ENCODE results near the gene HKDC1.

HKDC1 gene

DNA sequence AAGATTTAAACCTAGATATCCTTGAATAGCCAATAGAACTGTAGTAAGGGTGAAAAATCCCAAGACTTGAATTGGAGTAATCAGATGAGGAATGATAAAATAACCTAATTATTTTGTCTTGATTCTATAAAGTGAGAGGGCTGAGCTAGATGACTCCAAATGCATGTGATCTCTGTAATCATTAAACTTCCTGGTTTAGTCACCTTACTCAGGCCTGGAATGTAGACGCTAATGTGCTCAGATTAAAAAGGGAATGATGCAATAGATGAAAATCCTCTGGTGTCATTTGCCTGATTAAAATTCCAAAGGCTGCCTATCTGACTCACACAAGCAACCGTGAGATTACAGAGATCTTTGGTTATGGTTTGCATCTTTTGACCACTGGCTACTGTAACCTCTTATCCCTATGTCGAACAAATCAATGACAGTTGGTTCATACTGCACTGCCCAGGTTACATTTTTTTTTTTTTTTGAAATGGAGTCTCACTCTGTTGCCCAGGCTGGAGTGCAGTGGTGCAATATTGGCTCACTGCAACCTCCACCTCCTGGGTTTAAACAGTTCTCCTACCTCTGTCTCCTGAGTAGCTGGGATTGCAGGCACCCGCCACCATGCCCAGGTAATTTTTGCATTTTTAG is 2.9 kb upstream of the HKDC1 start:
- Histone ChIP-seq H3K4me3 (ENCODE audit: extremely low read depth, insufficient read depth, low read length, poor library complexity, severe bottlenecking) (no peak overlapping the region), H3K9me3 (ENCODE audit: control insufficient read depth, low read length) (peaks cover 5% of the 10 kb centered on the region), H3K27ac (ENCODE audit: low read depth, low read length, severe bottlenecking) (peak overlapping the region; percentile 5), H3K4me1 (ENCODE audit: control insufficient read depth, insufficient read depth, low read length, poor library complexity, severe bottlenecking) (peaks cover 18% of the 10 kb centered on the region), H3K36me3 (ENCODE audit: control insufficient read depth, insufficient read depth, low read length) (no peaks in the 10 kb centered on the region)
- WGBS, 2 experiments (ENCODE audit: insufficient coverage in 2 of 2), result 88 to 94% methylated on average over 2 to 3 of the region's 4 CpGs

DNA sequence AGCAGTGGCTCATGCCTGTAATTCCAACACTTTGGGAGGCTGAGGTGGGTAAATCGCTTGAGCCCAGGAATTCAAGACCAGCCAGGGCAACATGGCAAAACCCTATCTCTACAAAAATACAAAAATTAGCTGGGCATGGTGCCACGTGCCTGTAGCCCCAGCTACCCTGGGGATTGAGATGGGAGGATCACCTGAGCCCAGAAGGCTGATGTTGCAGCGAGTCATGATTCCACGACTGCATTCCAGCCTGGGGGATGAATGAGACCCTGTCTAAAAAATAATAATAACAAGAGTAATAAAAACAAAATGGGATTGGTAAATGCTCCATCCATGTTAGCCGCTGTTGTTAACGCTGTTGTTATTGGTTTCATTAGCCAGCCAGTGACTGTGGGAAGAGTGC is 1.3 kb upstream of the HKDC1 start:
- Histone ChIP-seq H3K36me3 (ENCODE audit: control insufficient read depth, insufficient read depth, low read length) (no peaks in the 10 kb centered on the region), H3K4me3 (ENCODE audit: extremely low read depth, insufficient read depth, low read length, poor library complexity, severe bottlenecking) (no peak overlapping the region), H3K9me3 (ENCODE audit: control insufficient read depth, low read length) (peaks cover 5% of the 10 kb centered on the region), H3K27ac (ENCODE audit: low read depth, low read length, severe bottlenecking) (no peak overlapping the region), H3K4me1 (ENCODE audit: control insufficient read depth, insufficient read depth, low read length, poor library complexity, severe bottlenecking) (peaks cover 23% of the 10 kb centered on the region)
- 97 to 100% methylated on average over 3 of the region's 6 CpGs for WGBS, 2 experiments (ENCODE audit: insufficient coverage in 2 of 2)

GRCh38 chr10:69220507-69220906 is 375 bp downstream of the HKDC1 start:
- Histone ChIP-seq H3K4me3 (ENCODE audit: extremely low read depth, insufficient read depth, low read length, poor library complexity, severe bottlenecking) (no peak overlapping the region), H3K4me1 (ENCODE audit: control insufficient read depth, insufficient read depth, low read length, poor library complexity, severe bottlenecking) (peaks cover 25% of the 10 kb centered on the region), H3K9me3 (ENCODE audit: control insufficient read depth, low read length) (no peaks in the 10 kb centered on the region), H3K27ac (ENCODE audit: low read depth, low read length, severe bottlenecking) (no peak overlapping the region), H3K36me3 (ENCODE audit: control insufficient read depth, insufficient read depth, low read length) (no peaks in the 10 kb centered on the region)
- 91 to 95% methylated on average over 5 to 9 of the region's 9 CpGs for WGBS, 2 experiments (ENCODE audit: insufficient coverage in 2 of 2)

DNA sequence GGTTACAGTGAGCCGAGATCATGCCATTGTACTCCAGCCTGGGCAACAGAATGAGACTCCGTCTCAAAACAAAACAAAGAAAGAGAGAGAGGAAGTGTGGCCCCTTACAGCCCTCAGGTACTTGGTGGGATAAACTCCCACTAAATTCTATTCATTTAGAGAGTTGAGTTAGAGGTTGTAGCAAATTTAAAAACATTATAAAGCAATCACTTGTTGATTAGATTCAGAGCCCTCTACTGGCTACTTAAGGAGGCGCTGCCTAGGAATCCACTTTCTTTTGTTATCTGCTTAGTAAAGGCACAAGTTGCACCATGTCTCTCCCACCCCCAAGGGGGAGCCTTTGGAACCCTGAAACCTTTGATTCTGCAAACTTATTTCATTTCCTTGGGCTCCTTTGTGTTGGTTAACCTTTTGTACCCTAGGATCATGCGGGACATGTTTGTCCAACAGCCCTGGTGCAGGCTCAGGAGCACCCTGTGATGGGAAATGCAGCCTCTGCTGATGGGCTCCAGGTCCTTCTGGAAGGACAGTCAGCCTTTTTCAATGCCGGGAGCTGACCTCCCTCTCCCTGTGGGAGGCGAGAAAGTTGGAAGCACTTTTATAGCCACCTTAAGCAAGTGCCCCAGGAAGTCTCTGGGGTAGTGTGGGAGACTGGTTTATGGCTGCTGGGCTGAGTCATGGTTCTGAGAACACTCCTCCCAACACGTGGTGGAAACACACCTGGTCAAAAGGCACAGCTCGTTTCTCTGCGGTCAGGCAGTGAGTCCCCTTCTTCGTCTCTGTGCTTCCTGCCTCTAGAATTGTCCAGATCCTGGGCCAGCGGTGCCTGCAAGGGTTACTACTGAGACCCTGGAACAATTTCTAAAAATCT is 2.3 kb downstream of the HKDC1 start:
- no peaks in the 10 kb centered on the region for H3K9me3 ChIP-seq (ENCODE audit: control insufficient read depth, low read length)
- H3K36me3 ChIP-seq (ENCODE audit: control insufficient read depth, insufficient read depth, low read length), result no peaks in the 10 kb centered on the region
- 73 to 80% methylated on average over 8 of the region's 11 CpGs for WGBS, 2 experiments (ENCODE audit: insufficient coverage in 2 of 2)
- peak overlapping the region; percentile 29 for H3K27ac ChIP-seq (ENCODE audit: low read depth, low read length, severe bottlenecking)
- H3K4me3 ChIP-seq (ENCODE audit: extremely low read depth, insufficient read depth, low read length, poor library complexity, severe bottlenecking), result no peak overlapping the region
- peaks cover 18% of the 10 kb centered on the region for H3K4me1 ChIP-seq (ENCODE audit: control insufficient read depth, insufficient read depth, low read length, poor library complexity, severe bottlenecking)

GRCh38 chr10:69223028-69223342 is 2.9 kb downstream of the HKDC1 start:
- H3K9me3 ChIP-seq (ENCODE audit: control insufficient read depth, low read length), result no peaks in the 10 kb centered on the region
- 86% methylated on average over 1 of the region's 1 CpG; no CpG with 5 or more reads in 1 of the 2 experiments for WGBS, 2 experiments (ENCODE audit: insufficient coverage in 2 of 2)
- H3K4me3 ChIP-seq (ENCODE audit: extremely low read depth, insufficient read depth, low read length, poor library complexity, severe bottlenecking), result no peak overlapping the region
- no peak overlapping the region for H3K27ac ChIP-seq (ENCODE audit: low read depth, low read length, severe bottlenecking)
- no peaks in the 10 kb centered on the region for H3K36me3 ChIP-seq (ENCODE audit: control insufficient read depth, insufficient read depth, low read length)
- H3K4me1 ChIP-seq (ENCODE audit: control insufficient read depth, insufficient read depth, low read length, poor library complexity, severe bottlenecking), result peaks cover 17% of the 10 kb centered on the region

- peaks cover 18% of the 10 kb centered on the region for H3K4me1 ChIP-seq (ENCODE audit: control insufficient read depth, insufficient read depth, low read length, poor library complexity, severe bottlenecking)
- H3K4me3 ChIP-seq (ENCODE audit: extremely low read depth, insufficient read depth, low read length, poor library complexity, severe bottlenecking), result no peak overlapping the region
- peak overlapping the region; percentile 71 for H3K27ac ChIP-seq (ENCODE audit: low read depth, low read length, severe bottlenecking)
- H3K36me3 ChIP-seq (ENCODE audit: control insufficient read depth, insufficient read depth, low read length), result no peaks in the 10 kb centered on the region
- 85 to 92% methylated on average over 7 to 8 of the region's 10 CpGs for WGBS, 2 experiments (ENCODE audit: insufficient coverage in 2 of 2)
- no peaks in the 10 kb centered on the region for H3K9me3 ChIP-seq (ENCODE audit: control insufficient read depth, low read length)
Observed at GRCh38 chr10:69224862-69225657, 4.9 kb downstream of the HKDC1 start.

DNA sequence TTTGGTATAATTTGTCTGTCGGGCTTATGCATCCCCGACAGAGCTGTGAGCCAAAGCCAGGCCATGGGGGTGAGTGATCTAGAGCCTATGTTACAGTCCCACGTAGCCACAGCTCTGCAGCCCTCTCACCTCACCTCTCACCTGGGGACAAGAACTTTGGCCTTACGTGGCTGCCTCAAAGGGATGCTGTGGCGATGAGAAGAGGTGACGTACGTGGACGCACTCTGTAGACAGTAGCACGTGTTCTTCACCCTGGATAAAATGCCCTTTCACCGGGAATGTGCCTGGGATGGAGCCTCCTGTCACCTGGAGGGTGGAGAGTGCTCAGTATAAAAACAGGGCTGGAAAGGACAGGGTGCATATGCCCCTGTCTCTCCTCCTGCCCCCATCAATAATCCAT is 5.5 kb downstream of the HKDC1 start:
- Histone ChIP-seq H3K27ac (ENCODE audit: low read depth, low read length, severe bottlenecking) (peak overlapping the region; percentile 71), H3K4me3 (ENCODE audit: extremely low read depth, insufficient read depth, low read length, poor library complexity, severe bottlenecking) (no peak overlapping the region), H3K36me3 (ENCODE audit: control insufficient read depth, insufficient read depth, low read length) (no peaks in the 10 kb centered on the region), H3K4me1 (ENCODE audit: control insufficient read depth, insufficient read depth, low read length, poor library complexity, severe bottlenecking) (peaks cover 18% of the 10 kb centered on the region), H3K9me3 (ENCODE audit: control insufficient read depth, low read length) (no peaks in the 10 kb centered on the region)
- WGBS, 2 experiments (ENCODE audit: insufficient coverage in 2 of 2), result 57 to 77% methylated on average over 5 to 6 of the region's 10 CpGs

DNA sequence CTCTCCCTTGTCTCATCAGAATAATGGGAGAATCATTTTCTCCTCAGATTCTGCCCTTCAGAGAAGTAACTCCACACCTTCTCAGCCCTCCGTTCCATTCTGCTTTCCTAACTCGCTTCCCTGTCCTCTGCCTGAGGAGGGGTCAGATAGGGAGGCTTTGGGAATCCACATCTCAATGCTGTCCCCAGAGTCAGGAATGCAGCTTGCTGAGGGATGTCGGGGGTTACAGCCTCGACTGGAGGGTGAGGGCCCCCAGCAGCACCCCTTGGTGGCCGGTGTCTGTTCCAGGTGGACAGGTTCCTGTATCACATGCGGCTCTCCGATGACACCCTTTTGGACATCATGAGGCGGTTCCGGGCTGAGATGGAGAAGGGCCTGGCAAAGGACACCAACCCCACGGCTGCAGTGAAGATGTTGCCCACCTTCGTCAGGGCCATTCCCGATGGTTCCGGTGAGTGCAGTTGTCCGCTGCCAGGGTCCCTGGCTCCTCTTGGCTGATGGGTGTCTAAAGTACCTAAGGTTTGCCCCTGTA is 6.9 kb downstream of the HKDC1 start:
- Histone ChIP-seq H3K27ac (ENCODE audit: low read depth, low read length, severe bottlenecking) (no peak overlapping the region), H3K36me3 (ENCODE audit: control insufficient read depth, insufficient read depth, low read length) (no peaks in the 10 kb centered on the region), H3K4me1 (ENCODE audit: control insufficient read depth, insufficient read depth, low read length, poor library complexity, severe bottlenecking) (peaks cover 23% of the 10 kb centered on the region), H3K9me3 (ENCODE audit: control insufficient read depth, low read length) (no peaks in the 10 kb centered on the region), H3K4me3 (ENCODE audit: extremely low read depth, insufficient read depth, low read length, poor library complexity, severe bottlenecking) (no peak overlapping the region)
- WGBS, 2 experiments (ENCODE audit: insufficient coverage in 2 of 2), result 88 to 91% methylated on average over 12 of the region's 14 CpGs

GRCh38 chr10:69228151-69228550 is 8.0 kb downstream of the HKDC1 start:
- H3K36me3 ChIP-seq (ENCODE audit: control insufficient read depth, insufficient read depth, low read length), result no peaks in the 10 kb centered on the region
- peaks cover 23% of the 10 kb centered on the region for H3K4me1 ChIP-seq (ENCODE audit: control insufficient read depth, insufficient read depth, low read length, poor library complexity, severe bottlenecking)
- no peaks in the 10 kb centered on the region for H3K9me3 ChIP-seq (ENCODE audit: control insufficient read depth, low read length)
- WGBS, 2 experiments (ENCODE audit: insufficient coverage in 2 of 2), result 83 to 93% methylated on average over 2 of the region's 2 CpGs
- no peak overlapping the region for H3K4me3 ChIP-seq (ENCODE audit: extremely low read depth, insufficient read depth, low read length, poor library complexity, severe bottlenecking)
- no peak overlapping the region for H3K27ac ChIP-seq (ENCODE audit: low read depth, low read length, severe bottlenecking)

DNA sequence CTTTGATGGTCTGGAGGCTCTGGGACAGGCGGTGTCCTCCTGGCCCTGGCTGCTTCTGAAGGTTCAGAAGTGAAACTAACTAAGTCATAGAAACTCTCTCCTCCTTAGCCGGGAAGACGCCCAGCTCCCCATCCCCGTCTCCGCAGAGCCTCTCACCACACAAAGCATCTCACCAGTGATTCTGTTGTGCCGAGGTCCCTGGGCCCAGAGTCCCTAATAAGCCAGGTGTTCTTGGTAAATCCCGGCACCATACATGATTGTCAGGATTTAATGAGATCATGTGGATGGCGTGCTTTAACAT is 9.4 kb downstream of the HKDC1 start:
- H3K36me3 ChIP-seq (ENCODE audit: control insufficient read depth, insufficient read depth, low read length), result no peaks in the 10 kb centered on the region
- H3K4me3 ChIP-seq (ENCODE audit: extremely low read depth, insufficient read depth, low read length, poor library complexity, severe bottlenecking), result no peak overlapping the region
- H3K27ac ChIP-seq (ENCODE audit: low read depth, low read length, severe bottlenecking), result no peak overlapping the region
- 75 to 99% methylated on average over 3 to 7 of the region's 8 CpGs for WGBS, 2 experiments (ENCODE audit: insufficient coverage in 2 of 2)
- H3K9me3 ChIP-seq (ENCODE audit: control insufficient read depth, low read length), result no peaks in the 10 kb centered on the region
- H3K4me1 ChIP-seq (ENCODE audit: control insufficient read depth, insufficient read depth, low read length, poor library complexity, severe bottlenecking), result peaks cover 26% of the 10 kb centered on the region
